Stomach smooth muscle (tissue), 2 donors: ENCODE data around the gene PREB.
A peak's percentile ranks its signal among the peaks of the same experiment; 100 is the strongest.
"Not testable (repeated sequence)": the region's sequence is repeated elsewhere in the genome, so short reads cannot be mapped to it uniquely, and the experiment has no call there.

Experiments
- H3K27ac ChIP-seq: one replicate; pipeline ENCODE4 v1.7.0; 2013; ENCODE audit warnings: mild to moderate bottlenecking, low read length, inconsistent platforms
- H3K27me3 ChIP-seq, 2 donors: one replicate each; pipeline ENCODE4 v1.7.0; 2013; ENCODE audit warnings: low read length in 2 of 2; ENCODE audit not compliant: insufficient read depth in 2 of 2, control insufficient read depth in 1 of 2
- H3K36me3 ChIP-seq, 2 donors: one replicate each; pipeline ENCODE4 v1.7.0; 2013; ENCODE audit warnings: low read length in 2 of 2; ENCODE audit not compliant: control insufficient read depth in 2 of 2, insufficient read depth in 2 of 2
- H3K4me1 ChIP-seq: one replicate; pipeline ENCODE4 v1.7.0; 2013; ENCODE audit warnings: low read length; ENCODE audit not compliant: control insufficient read depth, insufficient read depth
- H3K4me3 ChIP-seq, 2 donors: one replicate each; pipeline ENCODE4 v1.7.0; 2013; ENCODE audit warnings: low read length in 2 of 2
- H3K9ac ChIP-seq, 2 donors: one replicate each; pipeline ENCODE4 v1.7.0; 2013; ENCODE audit warnings: low read length in 2 of 2, mild to moderate bottlenecking in 1 of 2
- H3K9me3 ChIP-seq, 2 donors: one replicate each; pipeline ENCODE4 v1.7.0; 2013; ENCODE audit warnings: low read length in 2 of 2; ENCODE audit not compliant: control insufficient read depth in 2 of 2
- donor health status: healthy.
- donor health status: Pancreatic carcinoma.

PREB gene, protein sequence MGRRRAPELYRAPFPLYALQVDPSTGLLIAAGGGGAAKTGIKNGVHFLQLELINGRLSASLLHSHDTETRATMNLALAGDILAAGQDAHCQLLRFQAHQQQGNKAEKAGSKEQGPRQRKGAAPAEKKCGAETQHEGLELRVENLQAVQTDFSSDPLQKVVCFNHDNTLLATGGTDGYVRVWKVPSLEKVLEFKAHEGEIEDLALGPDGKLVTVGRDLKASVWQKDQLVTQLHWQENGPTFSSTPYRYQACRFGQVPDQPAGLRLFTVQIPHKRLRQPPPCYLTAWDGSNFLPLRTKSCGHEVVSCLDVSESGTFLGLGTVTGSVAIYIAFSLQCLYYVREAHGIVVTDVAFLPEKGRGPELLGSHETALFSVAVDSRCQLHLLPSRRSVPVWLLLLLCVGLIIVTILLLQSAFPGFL

DNA sequence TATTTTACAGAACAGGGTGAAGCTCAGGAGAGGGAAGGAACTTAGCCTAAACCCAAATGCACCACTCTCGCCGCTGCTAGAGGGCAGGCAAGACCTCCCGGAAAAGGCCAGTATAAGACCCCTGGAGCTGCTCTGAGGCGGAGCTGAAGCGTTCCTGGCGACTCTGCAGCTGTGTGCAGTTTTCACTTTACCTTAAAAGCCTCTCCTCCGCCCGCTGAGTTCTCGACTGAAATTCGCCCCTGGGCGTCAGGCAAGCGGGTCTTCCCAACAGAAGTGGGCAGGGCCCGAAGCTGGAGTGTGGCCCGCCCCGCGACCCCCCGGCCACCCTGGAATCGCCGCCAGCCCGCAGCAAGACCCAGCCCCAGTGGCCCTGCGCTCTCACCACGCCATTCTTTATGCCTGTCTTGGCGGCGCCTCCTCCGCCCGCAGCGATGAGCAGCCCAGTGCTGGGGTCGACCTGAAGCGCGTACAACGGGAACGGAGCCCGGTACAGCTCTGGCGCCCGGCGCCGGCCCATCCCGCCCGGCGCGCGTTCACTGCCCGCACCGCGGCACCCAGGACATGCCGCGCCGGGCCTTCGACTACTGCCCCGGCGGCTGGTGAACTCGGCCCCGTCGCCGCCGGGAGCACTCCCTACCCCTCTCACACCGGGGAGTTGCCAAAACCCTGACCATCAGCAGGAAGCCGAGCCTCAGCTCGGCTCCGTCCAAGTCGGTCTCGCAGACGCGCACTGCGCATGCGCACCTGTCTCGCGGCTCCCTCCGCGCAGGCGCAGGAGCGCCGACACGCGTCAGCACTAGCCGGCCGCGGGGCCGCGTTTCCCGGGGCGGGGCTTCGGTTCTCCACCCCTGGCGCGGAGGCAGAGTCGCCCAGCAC, at the start of gene PREB:
TSS of gene PREB (minus strand) at position 732 of the 876 bp plus-strand sequence. CDS start at position 517, 215 bp downstream.
- Histone ChIP-seq H3K4me3 (peak within 1 kb of the TSS; percentile 85 to 88), H3K4me1 (peaks cover 18% of the 10 kb centered on the region), H3K9ac (peak within 1 kb of the TSS; percentile 87 to 90), H3K27ac (peak within 1 kb of the TSS; percentile 71), H3K36me3 (peaks cover 18 to 26% of the 10 kb centered on the region in 2 donors), H3K9me3 (no peaks in the 10 kb centered on the region), H3K27me3 (no peaks in the 10 kb centered on the region)

DNA sequence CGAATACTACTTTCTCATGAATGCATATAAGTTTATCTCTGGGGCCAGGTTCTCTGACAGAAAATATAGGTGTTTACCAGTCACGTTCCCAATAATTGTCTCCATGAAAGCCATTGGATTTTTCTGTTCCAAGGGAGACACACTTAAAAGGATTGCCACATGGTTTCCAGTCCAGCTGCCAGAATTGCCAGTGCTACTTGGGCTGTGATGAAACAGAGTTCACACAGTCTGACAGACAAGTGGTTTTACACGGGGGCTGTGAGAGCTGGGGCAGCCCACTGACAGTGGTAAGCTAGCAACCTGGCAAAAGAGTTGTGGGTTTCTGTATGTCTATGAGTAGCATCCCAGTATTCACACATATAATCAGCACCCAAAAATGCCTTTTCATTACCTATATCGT, 49.7 kb upstream of the PREB start:
- peaks cover 7% of the 10 kb centered on the region for H3K4me1 ChIP-seq
- H3K4me3 ChIP-seq = no peak overlapping the region
- peaks cover 2 to 3% of the 10 kb centered on the region in 2 donors for H3K27me3 ChIP-seq
- no peaks in the 10 kb centered on the region for H3K36me3 ChIP-seq
- H3K27ac ChIP-seq = no peak overlapping the region
- H3K9ac ChIP-seq = no peak overlapping the region
- no peaks in the 10 kb centered on the region for H3K9me3 ChIP-seq

DNA sequence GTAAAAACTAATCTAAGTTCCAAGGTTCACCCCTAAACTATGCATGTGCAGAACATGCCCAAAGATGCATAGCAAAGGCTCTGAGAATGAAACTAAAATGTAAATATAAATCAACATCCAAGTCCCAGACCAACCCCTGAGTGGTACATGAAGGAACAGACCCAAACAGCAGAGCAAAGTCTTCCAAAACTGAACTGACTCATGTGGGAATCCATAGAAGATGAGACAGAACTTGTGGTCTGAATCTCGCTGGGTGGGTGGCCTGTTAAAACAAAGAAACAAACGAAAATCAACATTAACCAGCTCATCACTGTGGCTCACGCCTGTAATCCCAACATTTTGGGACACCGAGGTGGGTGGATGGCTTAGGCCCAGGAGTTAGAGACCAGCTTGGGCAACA, 47.9 kb upstream of the PREB start:
- H3K36me3 ChIP-seq = no peaks in the 10 kb centered on the region
- no peak overlapping the region for H3K27ac ChIP-seq
- H3K4me1 ChIP-seq = peaks cover 7% of the 10 kb centered on the region
- no peak overlapping the region for H3K4me3 ChIP-seq
- no peak overlapping the region for H3K9ac ChIP-seq
- H3K9me3 ChIP-seq = no peaks in the 10 kb centered on the region
- H3K27me3 ChIP-seq = peaks cover 4 to 6% of the 10 kb centered on the region in 2 donors

DNA sequence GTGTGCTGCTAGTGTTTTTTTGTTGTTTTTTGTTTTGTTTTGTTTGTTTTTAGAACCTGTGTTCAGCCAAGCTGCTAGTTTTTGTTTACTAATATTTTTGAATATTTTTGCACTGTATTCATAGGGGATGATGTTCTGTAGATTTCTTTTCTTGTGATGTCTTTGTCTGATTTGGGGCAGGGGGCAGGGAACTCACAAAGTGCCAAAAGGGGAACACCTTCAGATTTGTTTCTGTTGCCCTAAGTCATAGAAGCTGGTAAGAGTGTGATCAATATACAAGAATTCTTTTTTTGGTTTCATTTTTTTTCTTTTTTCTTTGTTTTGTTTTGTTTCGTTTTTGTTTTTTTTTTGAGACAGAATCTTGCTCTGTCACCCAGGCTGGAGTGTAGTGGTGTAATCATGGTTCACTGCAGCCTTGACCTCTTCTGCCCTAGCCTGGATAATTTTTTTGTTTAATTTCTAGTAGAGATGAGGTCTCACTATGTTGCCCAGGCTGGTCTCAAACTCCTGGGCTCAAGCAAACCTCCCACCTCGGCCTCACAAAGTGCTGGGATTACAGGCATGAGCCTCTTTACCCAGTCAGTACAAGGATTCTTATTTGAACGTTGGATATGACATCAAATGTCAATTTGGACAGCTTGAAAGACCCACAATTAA, 45.0 kb upstream of the PREB start:
- H3K27ac ChIP-seq = no peak overlapping the region
- no peaks in the 10 kb centered on the region for H3K36me3 ChIP-seq
- H3K4me3 ChIP-seq = no peak overlapping the region
- peaks cover 6% of the 10 kb centered on the region in 2 donors for H3K27me3 ChIP-seq
- H3K9ac ChIP-seq = no peak overlapping the region
- no peaks in the 10 kb centered on the region for H3K9me3 ChIP-seq
- no peaks in the 10 kb centered on the region for H3K4me1 ChIP-seq

DNA sequence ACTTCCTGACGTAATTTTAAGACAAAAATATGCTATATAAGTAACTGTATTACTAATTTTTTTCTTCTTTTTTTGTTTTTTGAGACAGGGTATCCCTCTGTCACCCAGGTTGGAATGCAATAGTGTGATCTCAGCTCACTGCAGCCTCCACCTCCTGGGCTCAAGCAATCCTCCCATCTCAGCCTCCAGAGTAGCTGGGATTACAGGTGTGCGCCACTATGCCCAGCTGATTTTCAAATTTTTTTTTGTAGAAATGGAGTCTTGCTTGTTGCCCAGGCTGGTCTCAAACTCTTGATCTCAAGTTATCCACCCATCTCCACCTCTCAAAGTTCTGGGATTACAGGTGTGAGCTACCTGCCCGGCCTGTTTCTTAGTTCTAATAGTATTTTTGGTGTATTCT, 44.0 kb upstream of the PREB start:
- Histone ChIP-seq H3K27me3 (peaks cover 6% of the 10 kb centered on the region in 2 donors), H3K27ac (no peak overlapping the region), H3K36me3 (no peaks in the 10 kb centered on the region), H3K4me1 (no peaks in the 10 kb centered on the region), H3K9me3 (no peaks in the 10 kb centered on the region), H3K4me3 (no peak overlapping the region), H3K9ac (no peak overlapping the region)

DNA sequence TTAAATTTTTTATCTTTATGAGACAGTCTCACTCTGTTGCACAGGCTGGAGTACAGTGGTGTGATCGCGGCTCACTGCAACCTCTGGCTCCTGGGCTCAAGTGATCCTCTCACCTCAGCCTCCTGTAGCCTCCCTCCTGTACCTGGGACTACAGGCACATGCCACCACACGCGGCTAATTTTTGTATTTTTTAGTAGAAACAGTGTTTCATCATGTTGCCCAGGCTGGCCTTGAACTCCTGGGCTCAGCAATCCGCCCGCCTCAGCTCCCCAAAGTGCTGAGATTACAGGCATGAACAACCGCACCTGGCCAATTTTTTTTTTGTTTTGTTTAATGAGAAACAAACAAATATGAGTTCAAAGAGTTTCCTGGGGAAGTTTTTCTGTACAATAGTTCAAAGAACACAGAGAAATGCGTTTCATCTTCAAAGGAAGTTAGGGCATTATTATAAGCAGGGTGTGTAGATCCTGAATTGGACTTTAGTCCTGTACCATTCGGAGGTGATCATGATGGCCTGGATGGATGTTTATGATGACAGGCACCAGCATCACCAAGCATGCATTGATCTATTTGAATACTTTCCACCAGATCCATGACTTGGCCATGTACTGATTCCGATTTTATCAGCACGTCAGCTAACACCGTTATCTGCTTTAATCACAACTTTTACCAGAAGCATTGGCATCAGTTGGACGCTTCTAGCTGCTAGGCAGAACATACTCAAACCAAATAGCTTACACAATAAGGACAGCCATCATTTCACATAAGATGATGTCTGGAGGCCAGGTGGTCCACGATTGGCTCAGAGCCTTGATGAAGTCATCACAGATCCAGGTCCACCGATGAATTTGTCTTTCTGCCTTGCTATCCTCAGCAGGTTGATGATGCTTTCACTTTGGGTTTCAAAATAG, 43.3 kb upstream of the PREB start:
- no peak overlapping the region for H3K9ac ChIP-seq
- no peaks in the 10 kb centered on the region for H3K36me3 ChIP-seq
- no peaks in the 10 kb centered on the region for H3K4me1 ChIP-seq
- peaks cover 6 to 8% of the 10 kb centered on the region in 2 donors for H3K27me3 ChIP-seq
- H3K4me3 ChIP-seq = no peak overlapping the region
- no peaks in the 10 kb centered on the region for H3K9me3 ChIP-seq
- H3K27ac ChIP-seq = no peak overlapping the region

DNA sequence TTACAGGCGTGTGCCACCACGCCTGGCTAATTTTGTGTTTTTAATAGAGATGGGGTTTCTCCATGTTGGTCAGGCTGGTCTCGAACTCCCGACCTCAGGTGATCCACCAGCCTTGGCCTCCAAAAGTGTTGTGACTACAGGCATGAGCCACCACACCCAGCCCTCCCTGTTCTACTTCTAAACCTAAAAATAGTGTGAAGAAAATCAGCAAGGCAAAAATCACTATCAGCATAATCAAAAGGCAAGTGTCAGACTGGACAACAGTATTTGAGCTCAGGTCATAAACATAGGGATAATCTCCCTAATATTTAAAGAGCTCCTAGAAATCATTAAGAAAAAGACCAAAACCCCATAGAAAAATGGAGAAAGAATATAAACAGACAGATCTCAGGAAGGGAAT, 41.3 kb upstream of the PREB start:
- H3K9ac ChIP-seq, H3K9me3 ChIP-seq, H3K27me3 ChIP-seq, H3K36me3 ChIP-seq, H3K4me3 ChIP-seq, H3K27ac ChIP-seq, H3K4me1 ChIP-seq: not testable (repeated sequence)

DNA sequence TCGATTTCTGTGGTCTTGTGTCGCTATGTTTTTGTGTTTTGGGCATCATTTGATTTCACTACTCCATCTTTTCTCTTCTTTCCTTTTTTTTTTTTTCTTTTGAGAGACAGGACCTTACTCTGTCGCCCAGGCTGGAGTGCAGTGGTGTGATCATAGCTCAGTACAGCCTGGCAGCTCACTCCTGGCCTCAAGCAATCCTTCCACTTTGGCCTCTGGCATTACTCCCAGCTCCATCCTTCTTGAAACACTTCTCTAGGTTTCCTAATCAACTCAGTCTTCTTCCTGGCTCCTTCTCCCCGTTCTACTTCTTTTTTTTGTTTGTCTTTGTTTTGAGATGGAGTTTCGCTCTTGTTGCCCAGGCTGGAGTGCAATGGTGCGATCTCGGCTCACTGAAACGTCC, 40.9 kb upstream of the PREB start:
- no peaks in the 10 kb centered on the region for H3K36me3 ChIP-seq
- H3K27ac ChIP-seq = no peak overlapping the region
- H3K4me3 ChIP-seq = no peak overlapping the region
- H3K4me1 ChIP-seq = no peaks in the 10 kb centered on the region
- H3K27me3 ChIP-seq = peaks cover 6 to 8% of the 10 kb centered on the region in 2 donors
- no peaks in the 10 kb centered on the region for H3K9me3 ChIP-seq
- H3K9ac ChIP-seq = no peak overlapping the region

DNA sequence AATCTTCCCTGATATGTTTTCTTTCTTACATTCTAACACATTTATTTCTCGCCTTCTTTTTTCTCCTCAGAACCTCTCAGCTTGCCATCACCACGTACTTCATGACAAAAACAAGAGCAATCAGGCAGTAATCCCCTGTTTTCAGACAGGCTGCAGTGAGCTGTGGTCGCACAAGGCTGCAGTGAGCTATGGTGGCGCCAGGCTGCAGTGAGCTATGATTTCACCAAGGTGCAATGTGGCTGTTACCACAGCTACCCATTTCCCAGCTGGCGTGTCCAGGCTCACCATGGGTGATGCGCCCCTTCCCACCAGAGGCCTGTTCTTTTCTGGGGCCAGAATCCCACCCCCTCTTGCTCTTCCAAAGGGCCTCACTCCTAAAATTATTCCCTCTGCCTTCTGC, 40.2 kb upstream of the PREB start:
- no peak overlapping the region for H3K27ac ChIP-seq
- no peak overlapping the region for H3K4me3 ChIP-seq
- H3K36me3 ChIP-seq = no peaks in the 10 kb centered on the region
- H3K4me1 ChIP-seq = no peaks in the 10 kb centered on the region
- H3K9ac ChIP-seq = no peak overlapping the region
- H3K27me3 ChIP-seq = peaks cover 7 to 8% of the 10 kb centered on the region in 2 donors
- H3K9me3 ChIP-seq = no peaks in the 10 kb centered on the region

DNA sequence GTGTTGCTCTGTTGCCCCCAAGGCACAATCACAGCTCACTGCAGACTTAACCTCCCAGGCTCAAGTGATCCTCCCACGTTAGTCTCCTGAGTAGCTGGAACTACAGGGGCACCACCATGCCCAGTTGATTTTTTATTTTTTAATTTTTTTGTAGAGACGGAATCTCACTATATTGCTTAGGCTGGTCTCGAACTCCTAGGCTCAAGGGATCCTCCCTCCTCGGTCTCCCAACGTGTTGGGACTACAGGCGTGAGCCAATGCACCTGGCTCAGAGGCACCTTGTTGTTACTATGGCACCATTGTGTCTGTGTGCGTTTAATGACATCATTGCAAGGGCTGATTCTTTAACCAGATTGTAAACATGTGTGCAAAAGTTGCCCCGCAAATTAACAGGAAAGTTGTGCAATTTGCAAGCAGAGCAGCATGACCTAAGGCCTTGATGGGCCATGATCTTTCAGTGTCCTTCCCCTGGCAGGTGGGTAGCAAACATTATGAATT, 37.0 kb upstream of the PREB start:
- Histone ChIP-seq H3K36me3 (no peaks in the 10 kb centered on the region), H3K9ac (no peak overlapping the region), H3K27me3 (peaks cover 3 to 4% of the 10 kb centered on the region in 2 donors), H3K9me3 (no peaks in the 10 kb centered on the region), H3K4me1 (no peaks in the 10 kb centered on the region), H3K27ac (no peak overlapping the region), H3K4me3 (no peak overlapping the region)
